ENCODE data around the gene TARBP2.

Gene TARBP2

DNA sequence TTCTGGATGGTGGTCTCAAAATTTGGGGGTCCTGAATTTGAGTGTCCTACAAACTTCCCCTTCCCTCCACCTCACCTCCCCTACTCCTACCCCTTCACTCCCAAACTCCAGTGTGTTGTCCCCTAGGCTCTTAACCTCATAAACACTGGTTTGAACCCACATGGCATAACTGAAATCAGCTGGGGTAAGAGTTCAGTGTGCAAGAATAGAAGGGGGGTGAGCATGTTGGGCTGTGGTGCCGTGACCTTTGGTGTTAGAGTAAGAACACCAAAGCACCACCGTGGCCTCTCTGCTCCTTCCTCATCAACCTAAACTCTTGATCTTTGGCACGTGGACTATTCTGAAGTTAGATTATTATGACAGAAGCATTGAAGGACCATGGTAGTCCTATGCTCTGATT is 38.1 kb upstream of the TARBP2 start:
- Histone ChIP-seq H2AFZ (no peak overlapping the region), H3K4me2 (ENCODE audit: low read length) (no peak overlapping the region), H3K4me1 (peaks cover 13% of the 10 kb centered on the region), H3K27ac (no peak overlapping the region), H3K27me3 (ENCODE audit: control insufficient read depth, insufficient read depth, low read length) (no peaks in the 10 kb centered on the region), H3K79me2 (peaks cover 50% of the 10 kb centered on the region), H3K9ac (no peak overlapping the region), H3K36me3 (ENCODE audit: control insufficient read depth, insufficient read depth, low read length) (no peaks in the 10 kb centered on the region), H3K4me3 (ENCODE audit: low read depth, low read length) (no peak overlapping the region), H3K9me3 (ENCODE audit: control insufficient read depth, low read length) (no peaks in the 10 kb centered on the region)
- TF ChIP-seq, protein P1, sequence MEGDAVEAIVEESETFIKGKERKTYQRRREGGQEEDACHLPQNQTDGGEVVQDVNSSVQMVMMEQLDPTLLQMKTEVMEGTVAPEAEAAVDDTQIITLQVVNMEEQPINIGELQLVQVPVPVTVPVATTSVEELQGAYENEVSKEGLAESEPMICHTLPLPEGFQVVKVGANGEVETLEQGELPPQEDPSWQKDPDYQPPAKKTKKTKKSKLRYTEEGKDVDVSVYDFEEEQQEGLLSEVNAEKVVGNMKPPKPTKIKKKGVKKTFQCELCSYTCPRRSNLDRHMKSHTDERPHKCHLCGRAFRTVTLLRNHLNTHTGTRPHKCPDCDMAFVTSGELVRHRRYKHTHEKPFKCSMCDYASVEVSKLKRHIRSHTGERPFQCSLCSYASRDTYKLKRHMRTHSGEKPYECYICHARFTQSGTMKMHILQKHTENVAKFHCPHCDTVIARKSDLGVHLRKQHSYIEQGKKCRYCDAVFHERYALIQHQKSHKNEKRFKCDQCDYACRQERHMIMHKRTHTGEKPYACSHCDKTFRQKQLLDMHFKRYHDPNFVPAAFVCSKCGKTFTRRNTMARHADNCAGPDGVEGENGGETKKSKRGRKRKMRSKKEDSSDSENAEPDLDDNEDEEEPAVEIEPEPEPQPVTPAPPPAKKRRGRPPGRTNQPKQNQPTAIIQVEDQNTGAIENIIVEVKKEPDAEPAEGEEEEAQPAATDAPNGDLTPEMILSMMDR (IDR thresholded peaks at IDR 0.05), result no peak

DNA sequence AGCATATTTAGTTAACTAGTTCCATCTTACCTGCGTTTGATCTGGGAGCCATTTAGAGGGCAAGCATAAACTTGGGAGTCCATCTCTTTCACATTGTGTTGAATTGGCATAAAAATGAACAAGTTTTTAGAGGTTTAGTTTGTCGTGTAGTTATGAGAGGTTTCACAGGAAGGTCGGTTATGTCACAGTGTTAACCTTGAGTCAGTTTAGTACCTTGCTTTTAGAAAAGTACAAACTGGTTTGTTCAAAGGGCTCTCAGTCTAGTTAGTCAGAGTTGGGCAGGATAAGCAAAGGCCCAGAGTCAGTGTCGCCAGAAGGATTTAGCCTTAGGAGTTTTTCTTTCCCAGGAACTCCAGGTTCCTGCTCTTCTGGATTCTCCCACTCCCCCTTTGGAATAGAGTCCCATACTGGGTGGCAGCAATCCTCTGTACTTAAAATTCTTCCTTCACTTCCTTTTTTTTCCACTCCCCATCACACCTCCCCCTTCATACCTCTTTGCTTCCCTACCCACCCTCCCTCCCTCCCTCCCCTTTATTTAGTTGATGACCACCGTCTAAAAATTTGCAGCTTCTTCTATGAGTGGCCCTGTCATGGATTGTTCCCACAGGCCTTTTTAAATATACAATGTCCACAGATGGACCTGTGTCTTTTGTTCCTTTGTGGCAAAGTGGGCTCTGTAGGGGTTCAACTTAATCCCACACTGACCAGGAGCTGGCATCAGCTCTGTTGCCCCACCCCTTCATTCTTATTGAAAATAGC is 37.1 kb upstream of the TARBP2 start:
- H3K27me3 ChIP-seq (ENCODE audit: control insufficient read depth, insufficient read depth, low read length), result no peaks in the 10 kb centered on the region
- H3K9ac ChIP-seq, result no peak overlapping the region
- peaks cover 50% of the 10 kb centered on the region for H3K79me2 ChIP-seq
- H3K9me3 ChIP-seq (ENCODE audit: control insufficient read depth, low read length), result no peaks in the 10 kb centered on the region
- no peaks in the 10 kb centered on the region for H3K36me3 ChIP-seq (ENCODE audit: control insufficient read depth, insufficient read depth, low read length)
- H3K27ac ChIP-seq, result no peak overlapping the region
- no peak overlapping the region for H3K4me2 ChIP-seq (ENCODE audit: low read length)
- H2AFZ ChIP-seq, result no peak overlapping the region
- no peak overlapping the region for H3K4me3 ChIP-seq (ENCODE audit: low read depth, low read length)
- TF ChIP-seq, protein P1 (IDR thresholded peaks at IDR 0.05), result no peak
- peaks cover 13% of the 10 kb centered on the region for H3K4me1 ChIP-seq

DNA sequence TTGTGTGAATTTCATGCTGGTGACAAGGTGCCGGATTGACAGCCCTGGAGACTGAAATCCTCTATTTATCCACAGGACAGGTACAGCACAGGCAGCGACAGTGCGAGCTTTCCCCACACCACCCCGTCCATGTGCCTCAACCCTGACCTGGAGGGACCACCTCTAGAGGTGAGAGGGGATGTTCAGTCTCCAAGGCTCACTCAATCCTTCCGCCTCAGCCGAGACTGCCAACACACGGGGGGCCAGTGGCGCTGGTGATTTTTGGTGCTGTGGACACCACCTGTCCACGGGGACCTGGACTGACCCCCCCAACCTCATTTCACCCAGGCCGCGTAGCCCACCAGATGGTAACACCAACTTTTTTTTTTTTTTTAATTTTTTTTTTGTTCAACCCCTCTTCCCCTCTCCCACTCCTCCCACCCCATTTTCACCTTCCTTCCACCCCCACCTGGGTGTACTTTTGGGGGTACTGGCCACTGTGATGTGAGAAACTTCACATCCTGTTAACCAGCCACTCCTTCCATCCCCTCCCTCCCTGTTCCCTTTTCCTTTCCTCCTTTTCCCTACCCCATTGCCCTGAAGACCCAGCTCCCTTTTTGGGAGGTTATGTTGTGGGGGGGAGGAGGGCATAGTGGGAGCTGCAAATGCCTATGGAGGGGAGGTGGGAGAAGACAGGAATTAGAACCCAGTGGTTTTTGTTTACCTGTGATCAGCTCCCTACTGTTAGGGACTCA is 36.2 kb upstream of the TARBP2 start:
- Histone ChIP-seq H3K36me3 (ENCODE audit: control insufficient read depth, insufficient read depth, low read length) (no peaks in the 10 kb centered on the region), H3K9ac (no peak overlapping the region), H3K27ac (no peak overlapping the region), H3K4me1 (peaks cover 13% of the 10 kb centered on the region), H3K9me3 (ENCODE audit: control insufficient read depth, low read length) (no peaks in the 10 kb centered on the region), H3K4me3 (ENCODE audit: low read depth, low read length) (no peak overlapping the region), H3K4me2 (ENCODE audit: low read length) (no peak overlapping the region), H3K79me2 (peaks cover 44% of the 10 kb centered on the region), H3K27me3 (ENCODE audit: control insufficient read depth, insufficient read depth, low read length) (no peaks in the 10 kb centered on the region), H2AFZ (no peak overlapping the region)
- TF ChIP-seq, protein P1 (IDR thresholded peaks at IDR 0.05), result no peak

DNA sequence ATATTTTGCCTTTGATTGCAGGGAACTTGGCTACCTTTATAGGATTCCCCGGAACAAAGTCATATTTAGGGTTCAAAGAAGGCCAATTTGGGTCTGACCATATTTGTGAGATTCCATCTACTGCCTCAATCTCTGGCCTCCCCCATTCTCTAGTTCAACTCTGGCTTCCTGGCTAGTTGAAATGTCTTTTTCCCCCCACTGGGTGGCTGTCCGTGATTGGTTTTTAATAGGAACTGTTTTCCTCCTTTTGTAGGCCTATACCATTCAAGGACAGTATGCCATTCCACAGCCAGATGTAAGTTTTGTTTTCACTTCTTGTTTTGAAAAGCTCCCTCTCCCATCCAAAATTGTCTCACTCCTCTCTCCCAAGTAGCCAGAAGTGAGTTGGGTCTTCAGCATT is 35.4 kb upstream of the TARBP2 start:
- no peaks in the 10 kb centered on the region for H3K36me3 ChIP-seq (ENCODE audit: control insufficient read depth, insufficient read depth, low read length)
- H3K9ac ChIP-seq, result no peak overlapping the region
- H3K4me2 ChIP-seq (ENCODE audit: low read length), result no peak overlapping the region
- H3K4me3 ChIP-seq (ENCODE audit: low read depth, low read length), result no peak overlapping the region
- no peak overlapping the region for H3K27ac ChIP-seq
- H3K27me3 ChIP-seq (ENCODE audit: control insufficient read depth, insufficient read depth, low read length), result no peaks in the 10 kb centered on the region
- H3K4me1 ChIP-seq, result peaks cover 11% of the 10 kb centered on the region
- peaks cover 36% of the 10 kb centered on the region for H3K79me2 ChIP-seq
- TF ChIP-seq, protein P1 (IDR thresholded peaks at IDR 0.05), result no peak
- no peak overlapping the region for H2AFZ ChIP-seq
- no peaks in the 10 kb centered on the region for H3K9me3 ChIP-seq (ENCODE audit: control insufficient read depth, low read length)
